HG03025 (cell line): Measurements from ENCODE around the gene LEMD2.

Experiments used
- ATAC-seq: cut with Tn5 transposase; IDR thresholded peaks from one replicate; pipeline ENCODE4 v1.9.1; 2021; ENCODE audit warnings: mild to moderate bottlenecking, moderate library complexity; ENCODE audit not compliant: unreplicated experiment, low FRiP score

The LEMD2 gene

DNA sequence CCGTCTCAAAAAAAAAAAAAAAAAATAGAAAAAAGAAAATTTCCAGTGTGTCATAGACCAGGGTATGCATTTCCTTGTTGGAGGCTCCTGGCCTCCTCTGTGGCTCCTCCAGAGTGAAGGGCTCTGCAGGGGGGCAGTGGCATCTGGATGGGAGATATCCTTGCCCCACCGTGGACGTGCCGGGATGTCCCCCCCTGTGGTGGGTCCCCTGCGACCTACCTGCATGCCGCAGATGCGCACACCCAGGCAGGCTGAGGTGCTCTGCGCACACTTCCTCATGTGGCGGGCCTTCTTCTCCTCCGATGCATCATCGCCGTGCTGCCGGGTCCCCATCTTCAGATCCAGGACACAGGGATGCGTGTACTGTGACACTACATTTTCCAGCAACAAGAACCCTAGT lies 63.7 kb downstream of the LEMD2 start:
- ATAC-seq, result no peak

DNA sequence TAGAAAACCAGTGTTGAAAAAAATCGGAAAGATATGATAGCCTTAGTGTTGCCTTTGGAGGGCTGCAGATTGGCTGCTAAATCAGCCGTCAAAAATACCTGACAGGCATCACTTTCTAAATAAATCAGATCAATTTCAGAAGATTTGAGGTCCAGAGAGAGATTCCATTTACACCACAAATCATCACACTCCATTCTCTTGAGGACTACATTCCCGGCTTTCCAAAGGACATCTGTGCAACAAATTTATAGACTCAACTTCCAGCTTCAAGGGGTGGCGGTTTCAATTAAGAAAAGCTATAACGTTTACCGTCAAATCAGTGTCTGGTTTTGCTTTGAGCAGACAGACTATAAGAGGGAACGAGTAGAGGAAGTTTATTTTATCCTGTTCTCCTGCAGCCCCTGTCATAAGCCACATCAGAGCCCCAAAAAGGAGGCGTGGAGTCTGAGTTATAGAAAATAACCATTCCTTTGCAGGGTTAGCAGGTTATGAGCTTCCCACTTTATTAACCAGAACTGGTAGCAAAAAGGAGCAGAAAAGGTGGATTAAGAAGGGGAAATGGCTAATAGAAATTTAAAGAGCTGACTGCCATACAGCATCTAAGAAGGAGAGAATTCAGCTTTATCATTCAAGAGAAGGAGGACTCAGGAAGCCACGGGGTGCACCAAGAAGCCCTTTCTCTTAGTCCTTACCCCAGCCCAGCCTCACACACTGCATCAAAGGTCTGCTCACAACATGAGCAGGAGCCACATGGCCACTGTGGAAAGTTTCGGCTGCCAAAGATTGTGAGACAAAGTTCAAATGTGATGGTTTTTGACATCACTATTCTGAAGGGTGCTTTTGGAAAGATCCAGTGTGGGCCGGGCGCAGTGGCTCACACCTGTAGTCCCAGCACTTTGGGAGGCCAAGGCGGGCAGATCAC lies 64.6 kb downstream of the LEMD2 start:
- ATAC-seq, result no peak

DNA sequence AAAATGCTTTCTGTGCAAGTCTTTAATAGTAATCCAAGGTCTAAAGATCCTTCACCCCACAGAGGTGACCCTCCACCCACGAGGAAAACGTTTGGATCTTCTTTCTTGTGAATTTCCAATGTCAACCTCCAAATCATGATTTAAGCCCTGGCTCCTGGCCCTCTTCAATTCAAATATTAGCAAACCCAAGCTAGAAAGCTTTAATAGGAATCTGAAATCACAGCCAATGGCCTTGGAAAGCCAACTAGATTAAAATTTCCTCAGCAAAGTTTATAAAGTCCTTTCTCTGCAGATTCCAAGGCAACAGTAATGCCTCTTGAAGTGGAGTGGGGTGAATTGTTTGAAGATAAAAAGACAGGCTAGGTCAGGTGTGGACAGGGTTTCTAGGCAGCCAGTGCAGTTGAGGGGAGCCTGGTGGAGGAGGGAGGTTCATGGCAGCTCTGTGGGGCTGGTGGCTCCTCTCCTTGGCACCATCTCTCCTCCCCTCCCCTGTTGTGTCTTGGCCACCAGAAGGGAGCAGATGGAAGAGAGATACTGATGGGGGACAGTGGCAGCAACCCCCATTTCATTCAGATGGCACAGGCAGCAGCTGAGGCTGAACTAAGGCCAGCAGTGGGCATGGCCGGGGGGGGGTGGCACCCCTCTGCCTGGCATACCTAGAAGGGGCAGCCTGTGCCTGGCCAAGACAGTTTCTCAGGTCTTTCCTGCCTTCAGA lies 65.4 kb downstream of the LEMD2 start:
- no peak for ATAC-seq

DNA sequence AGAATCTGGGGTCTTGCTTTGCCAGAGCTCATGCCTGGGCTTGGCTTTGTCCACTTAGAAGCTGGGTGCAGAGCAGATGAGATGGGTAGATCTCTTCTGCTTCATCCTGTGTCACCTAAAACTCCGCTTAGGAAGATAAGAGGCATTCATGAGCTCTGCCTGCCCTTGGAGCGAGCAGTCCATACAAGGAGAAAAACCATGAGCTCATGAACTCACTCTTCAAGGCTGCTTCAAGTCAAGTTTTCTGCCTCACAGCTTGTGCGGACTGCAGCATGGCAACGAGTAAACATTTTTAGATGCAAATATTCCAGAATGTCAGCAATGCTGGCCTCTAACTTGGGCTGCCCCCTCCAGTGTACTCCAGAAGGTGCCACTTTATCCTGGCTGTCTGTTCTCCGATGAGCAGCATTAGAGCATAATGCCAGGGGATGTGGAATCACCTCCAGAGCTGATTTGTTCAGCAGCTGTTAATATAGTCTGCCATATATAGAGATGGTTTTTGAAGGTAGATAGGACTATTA lies 66.8 kb downstream of the LEMD2 start:
- ATAC-seq, result no peak

DNA sequence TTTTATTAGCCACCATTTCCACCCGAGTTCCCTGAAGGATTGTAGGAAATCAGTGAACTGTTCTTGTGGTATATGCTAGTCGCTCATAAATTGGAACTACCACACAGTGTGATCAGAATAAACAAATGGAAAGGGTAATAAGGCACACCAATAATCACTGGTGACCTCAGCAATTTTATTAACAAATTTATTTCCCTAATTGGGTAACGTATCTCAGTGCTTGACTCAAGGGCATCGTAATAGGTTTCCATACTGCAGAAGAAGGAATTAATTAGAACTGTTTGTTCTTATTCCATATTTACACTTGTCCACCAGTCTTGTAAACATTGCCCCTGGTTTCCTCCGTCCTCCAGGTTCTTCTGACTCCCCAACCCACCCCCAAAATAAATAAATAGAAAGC lies 67.4 kb downstream of the LEMD2 start:
- no peak for ATAC-seq
